NCI-H345 treated with DMSO at 0.1 percent for 48 hours (cell line): Measurements from ENCODE around the gene RNASE3.
"Not testable (repeated sequence)": the region's sequence is repeated elsewhere in the genome, so short reads cannot be mapped to it uniquely, and the experiment has no call there.

Experiments used
- DNase-seq: peaks from one replicate; lab custom pipeline; 2025; ENCODE audit not compliant: unreplicated experiment; lab: John Stamatoyannopoulos, UW

The RNASE3 gene

GRCh38 chr14:20910822-20911221, 19.6 kb downstream of the RNASE3 start:
- not testable (repeated sequence) for DNase-seq

GRCh38 chr14:20919038-20919756, 28.0 kb downstream of the RNASE3 start:
- DNase-seq: not testable (repeated sequence)

GRCh38 chr14:20923766-20924297, 32.6 kb downstream of the RNASE3 start:
- DNase-seq: not testable (repeated sequence)

DNA sequence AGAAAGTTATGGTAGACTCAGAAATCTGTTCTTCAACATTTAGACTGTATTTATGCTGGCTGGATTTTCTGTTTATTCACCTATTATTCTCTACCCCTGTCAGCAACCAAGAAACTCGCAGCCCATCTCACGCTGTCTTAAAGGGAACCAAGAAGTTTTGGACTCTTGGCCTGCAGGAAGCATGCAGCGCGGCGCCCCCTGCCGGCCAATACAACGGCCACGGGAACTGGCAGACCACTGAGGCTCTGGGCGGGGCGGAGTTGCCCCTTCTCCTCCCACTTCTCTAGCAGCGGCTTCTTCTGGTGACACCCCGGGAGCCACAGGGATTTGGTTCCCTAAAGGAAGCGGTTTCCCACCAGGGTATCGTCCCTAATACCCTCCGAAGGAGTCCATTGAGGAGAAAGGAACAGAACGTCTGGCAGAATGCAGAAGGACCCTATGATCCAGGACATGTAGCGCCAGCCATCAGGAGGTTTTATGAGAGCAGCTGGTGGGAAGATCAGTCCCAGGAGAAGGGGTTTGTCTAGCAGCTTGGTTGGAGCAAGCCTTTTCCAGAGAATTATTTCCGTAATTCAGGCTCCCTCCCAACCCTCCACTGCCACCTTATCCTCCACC, 43.1 kb downstream of the RNASE3 start:
- no peak for DNase-seq

DNA sequence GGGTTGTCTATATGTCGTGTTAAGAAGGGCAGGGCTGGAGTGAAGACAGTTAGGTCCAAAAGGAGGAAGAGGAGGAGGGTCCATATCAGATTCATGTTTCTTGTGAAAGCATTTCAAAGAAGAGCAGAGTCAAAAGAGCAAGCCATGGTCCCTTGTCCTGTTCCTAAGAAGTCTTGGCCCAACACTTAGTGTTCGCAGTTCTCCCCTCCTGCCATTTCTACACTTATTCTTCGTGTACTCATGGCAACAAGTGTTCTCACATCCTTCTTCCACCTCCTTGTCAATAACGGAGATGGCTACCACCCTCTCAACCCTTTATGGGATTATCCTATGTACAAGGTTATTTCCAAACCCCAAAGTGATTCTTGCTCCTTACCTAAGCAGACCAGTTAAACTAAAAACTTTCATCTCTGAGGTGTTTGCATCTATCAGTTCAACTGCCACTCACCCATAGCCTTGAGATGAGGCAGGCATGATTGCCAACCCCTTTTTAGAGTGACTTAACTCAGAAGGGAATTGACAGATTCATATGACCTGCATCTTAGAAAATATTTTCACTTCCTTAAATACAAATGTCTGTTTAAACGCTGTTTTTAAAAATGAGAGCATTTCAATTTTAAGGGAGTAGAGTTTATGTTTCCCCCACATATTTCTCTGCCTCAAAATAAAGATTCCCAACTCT, 44.3 kb downstream of the RNASE3 start:
- DNase-seq: no peak
